ENCODE measurements around the gene ADGRG1.

The ADGRG1 gene

GRCh38 chr16:57624044-57624688, 4.3 kb upstream of the ADGRG1 start:
- H3K4me3 ChIP-seq (ENCODE audit: low read depth, low read length) = no peak overlapping the region
- DNase-seq (ENCODE audit: low read depth) = no peak
- no peak for TF ChIP-seq CTCF (IDR thresholded peaks at IDR 0.05; ENCODE audit: low read depth, low read length, missing control alignments)
- in situ Hi-C loops (cut with HindIII; ENCODE audit: low sequenced_read_pairs) = no loop called here

DNA sequence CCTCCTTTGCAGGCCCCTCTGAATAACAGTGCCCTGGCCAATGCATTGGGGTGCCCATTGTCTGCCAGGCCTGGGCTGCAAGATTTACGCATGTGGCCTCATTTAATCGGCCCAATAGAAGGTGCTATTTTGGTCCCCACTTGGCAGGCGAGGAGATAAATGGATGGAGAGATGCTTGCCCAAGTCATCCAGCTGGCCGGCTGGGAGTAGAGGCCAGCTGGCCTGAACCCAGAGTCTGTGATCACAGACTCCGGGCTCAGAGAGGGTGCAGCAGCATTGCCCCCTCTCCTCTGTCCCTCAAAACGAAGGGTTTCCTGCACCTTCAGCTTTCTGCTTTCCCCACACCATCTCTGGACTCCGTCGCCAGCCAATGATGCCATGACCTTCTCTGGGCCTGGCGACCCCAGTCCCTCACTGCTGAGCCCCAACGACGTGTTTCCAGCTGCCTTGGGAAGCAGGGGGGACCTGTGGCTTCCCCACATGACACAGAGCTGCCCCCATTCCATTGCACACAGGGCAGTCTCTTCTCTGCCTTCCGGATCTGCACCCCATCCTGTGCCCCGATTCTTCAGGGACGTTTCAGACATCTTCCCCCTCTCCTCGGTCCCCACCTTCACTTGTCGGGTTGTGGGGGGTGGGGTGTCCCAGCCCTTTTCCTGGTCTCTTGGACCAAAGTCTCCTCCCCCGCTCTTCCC, 3.5 kb upstream of the ADGRG1 start:
- no peak overlapping the region for H3K4me3 ChIP-seq (ENCODE audit: low read depth, low read length)
- in situ Hi-C loops (cut with HindIII; ENCODE audit: low sequenced_read_pairs) = no loop called here
- TF ChIP-seq CTCF (IDR thresholded peaks at IDR 0.05; ENCODE audit: low read depth, low read length, missing control alignments) = no peak
- no peak for DNase-seq (ENCODE audit: low read depth)

DNA sequence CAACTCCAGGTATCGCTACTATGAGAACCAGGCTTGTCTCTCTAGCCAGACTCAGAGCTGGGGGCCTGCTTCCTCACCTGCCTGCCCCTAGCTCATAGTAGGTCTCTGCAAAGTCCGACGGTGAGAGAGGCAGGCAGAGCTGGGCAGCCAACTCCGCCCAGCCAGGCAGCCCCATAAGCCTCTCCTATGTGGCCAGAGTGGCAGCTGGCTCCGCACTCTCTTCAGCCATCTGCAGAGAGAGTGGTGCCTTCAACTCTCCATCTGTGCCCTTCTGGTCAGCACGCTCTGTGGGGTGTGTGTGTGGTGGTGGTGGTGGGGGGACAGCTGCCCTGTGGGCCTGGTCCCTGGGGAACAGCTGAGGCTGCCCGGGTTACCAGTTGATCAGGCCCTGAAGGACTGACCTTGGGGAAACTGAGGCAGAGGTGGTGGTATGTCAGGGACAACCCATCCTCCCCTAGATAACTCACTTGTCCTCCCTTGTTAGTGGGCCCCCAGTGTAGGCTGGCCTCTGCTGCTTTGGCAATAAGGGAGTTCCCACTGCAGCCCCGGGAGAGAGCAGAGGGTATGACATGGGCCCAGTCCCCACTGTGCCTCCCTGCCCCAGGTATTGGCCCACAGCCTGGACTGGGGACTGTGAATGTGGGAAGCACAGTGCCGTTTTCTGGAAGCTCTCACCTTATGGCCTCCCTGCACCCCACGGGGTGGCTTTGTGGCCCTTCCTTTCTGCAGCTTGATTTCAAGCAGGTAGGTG, 1.8 kb upstream of the ADGRG1 start:
- no peak for TF ChIP-seq CTCF (IDR thresholded peaks at IDR 0.05; ENCODE audit: low read depth, low read length, missing control alignments)
- no peak overlapping the region for H3K4me3 ChIP-seq (ENCODE audit: low read depth, low read length)
- in situ Hi-C loops (cut with HindIII; ENCODE audit: low sequenced_read_pairs) = no loop called here
- DNase-seq (ENCODE audit: low read depth) = no peak

- DNase-seq (ENCODE audit: low read depth) = peak; percentile 71
- H3K4me3 ChIP-seq (ENCODE audit: low read depth, low read length) = no peak overlapping the region
- peak; percentile 48 for TF ChIP-seq CTCF (IDR thresholded peaks at IDR 0.05; ENCODE audit: low read depth, low read length, missing control alignments)
- in situ Hi-C loops (cut with HindIII; ENCODE audit: low sequenced_read_pairs) = no loop called here
These were observed 1.1 kb upstream of the ADGRG1 start for GRCh38 chr16:57627184-57627871.

- in situ Hi-C loops (cut with HindIII; ENCODE audit: low sequenced_read_pairs) = no loop called here
- H3K4me3 ChIP-seq (ENCODE audit: low read depth, low read length) = peak overlapping the region; percentile 11
- DNase-seq (ENCODE audit: low read depth) = no peak
- TF ChIP-seq CTCF (IDR thresholded peaks at IDR 0.05; ENCODE audit: low read depth, low read length, missing control alignments) = no peak
These were observed 408 bp downstream of the ADGRG1 start for GRCh38 chr16:57628783-57629293.
